ENCODE measurements around the gene TBC1D4.
"Not testable (repeated sequence)": the region's sequence is repeated elsewhere in the genome, so short reads cannot be mapped to it uniquely, and the experiment has no call there.

TBC1D4 gene

GRCh38 chr13:75445717-75446499, 36.1 kb downstream of the TBC1D4 start:
- no peak for DNase-seq

- no peak for DNase-seq
These were observed 38.0 kb downstream of the TBC1D4 start for GRCh38 chr13:75444016-75444415.

- no peak for DNase-seq
These were observed 38.5 kb downstream of the TBC1D4 start for GRCh38 chr13:75443356-75443958.

- no peak for DNase-seq
These were observed 39.2 kb downstream of the TBC1D4 start for GRCh38 chr13:75442736-75443234.

GRCh38 chr13:75440100-75440499, 41.9 kb downstream of the TBC1D4 start:
- no peak for DNase-seq

- no peak for DNase-seq
These were observed 44.2 kb downstream of the TBC1D4 start for GRCh38 chr13:75437582-75438318.

GRCh38 chr13:75434126-75434525, 47.8 kb downstream of the TBC1D4 start:
- not testable (repeated sequence) for DNase-seq

- DNase-seq = no peak
These were observed 49.1 kb downstream of the TBC1D4 start for GRCh38 chr13:75432811-75433244.

- no peak for DNase-seq
These were observed 49.9 kb downstream of the TBC1D4 start for GRCh38 chr13:75432045-75432444.

GRCh38 chr13:75430436-75431209, 51.3 kb downstream of the TBC1D4 start:
- no peak for DNase-seq

- DNase-seq = no peak
These were observed 55.5 kb downstream of the TBC1D4 start for GRCh38 chr13:75426421-75426820.

GRCh38 chr13:75425216-75426009, 56.6 kb downstream of the TBC1D4 start:
- DNase-seq = no peak

- no peak for DNase-seq
These were observed 58.0 kb downstream of the TBC1D4 start for GRCh38 chr13:75423946-75424345.

GRCh38 chr13:75422028-75422427, 59.9 kb downstream of the TBC1D4 start:
- no peak for DNase-seq

- DNase-seq = no peak
These were observed 60.8 kb downstream of the TBC1D4 start for GRCh38 chr13:75421133-75421532.

GRCh38 chr13:75419656-75420055, 62.3 kb downstream of the TBC1D4 start:
- no peak for DNase-seq

- no peak for DNase-seq
These were observed 63.0 kb downstream of the TBC1D4 start for GRCh38 chr13:75418997-75419396.

GRCh38 chr13:75418186-75418843, 63.7 kb downstream of the TBC1D4 start:
- DNase-seq = no peak

- DNase-seq = no peak
These were observed 64.3 kb downstream of the TBC1D4 start for GRCh38 chr13:75417656-75418055.

GRCh38 chr13:75417012-75417384, 65.0 kb downstream of the TBC1D4 start:
- DNase-seq = no peak

- no peak for DNase-seq
These were observed 65.5 kb downstream of the TBC1D4 start for GRCh38 chr13:75416327-75417011.

Measured in central memory CD4-positive, alpha-beta T cell (primary cell).